CD4-positive, CD25-positive, alpha-beta regulatory T cell (primary cell): ENCODE results near the gene TNS1. TPM values are rescaled to one million over a fixed set of nuclear protein-coding genes. Genes with fewer than 3 reads are reported as not detected.

Experiments used
- ATAC-seq, 2 donors: fragments of 150-1000 bp; cut with Tn5 transposase; one replicate each; pipeline ENCODE4 v1.10.0; 2021; ENCODE audit warnings: low read depth in 2 of 2, moderate number of reproducible peaks in 2 of 2, moderate library complexity in 1 of 2
- DNase-seq, 3 donors: peaks; one replicate each; pipeline versions ENCODE4 v3.0.0 to v3.0.0-alpha.2; 2012 to 2022; ENCODE audit warnings: mixed read lengths in 1 of 3
- H3K27ac ChIP-seq: one replicate; pipeline ENCODE4 v1.7.0; 2013; ENCODE audit warnings: mild to moderate bottlenecking, low read length; ENCODE audit not compliant: insufficient read depth, poor library complexity, severe bottlenecking
- H3K27me3 ChIP-seq: one replicate; pipeline ENCODE4 v1.7.0; 2013; ENCODE audit warnings: low read length; ENCODE audit not compliant: control insufficient read depth, insufficient read depth
- H3K36me3 ChIP-seq: one replicate; pipeline ENCODE4 v1.7.0; 2013; ENCODE audit warnings: mild to moderate bottlenecking, low read length, moderate library complexity; ENCODE audit not compliant: control insufficient read depth, insufficient read depth
- H3K4me1 ChIP-seq: 2 replicates; pipeline ENCODE4 v1.7.0; 2013; ENCODE audit warnings: mild to moderate bottlenecking, low read length; ENCODE audit not compliant: insufficient read depth, control insufficient read depth, poor library complexity, severe bottlenecking
- H3K4me3 ChIP-seq: one replicate; pipeline ENCODE4 v1.7.0; 2013; ENCODE audit warnings: low read depth, mild to moderate bottlenecking, low read length, moderate library complexity
- H3K9me3 ChIP-seq, 2 experiments: 1 replicate in 1 of 2; 2 replicates in 1 of 2; pipeline ENCODE4 v1.7.0; 2013; ENCODE audit warnings: low read length in 2 of 2, mild to moderate bottlenecking in 1 of 2, moderate library complexity in 1 of 2; ENCODE audit not compliant: control insufficient read depth in 2 of 2
- H3K27ac Mint-ChIP-seq, 3 donors: one replicate each; pipeline ENCODE4 v1.8.0; 2020 to 2022; ENCODE audit warnings: mild to moderate bottlenecking in 3 of 3, mixed read lengths in 3 of 3, moderate library complexity in 2 of 3
- H3K27me3 Mint-ChIP-seq: one replicate; pipeline ENCODE4 v1.8.0; 2022; ENCODE audit warnings: mild to moderate bottlenecking, mixed read lengths
- H3K36me3 Mint-ChIP-seq: one replicate; pipeline ENCODE4 v1.8.0; 2020; ENCODE audit warnings: mixed read lengths
- H3K4me1 Mint-ChIP-seq, 4 donors: one replicate each; pipeline ENCODE4 v1.8.0; 2020 to 2022; ENCODE audit warnings: mixed read lengths in 4 of 4, mild to moderate bottlenecking in 1 of 4
- H3K4me3 Mint-ChIP-seq, 4 donors: one replicate each; pipeline ENCODE4 v1.8.0; 2020 to 2022; ENCODE audit warnings: mild to moderate bottlenecking in 4 of 4, mixed read lengths in 4 of 4, moderate library complexity in 3 of 4
- H3K9me3 Mint-ChIP-seq, 7 donors: one replicate each; pipeline ENCODE4 v1.8.0; 2020 to 2022; ENCODE audit warnings: mixed read lengths in 7 of 7, mild to moderate bottlenecking in 3 of 7, moderate library complexity in 2 of 7
- polyA plus RNA-seq, 4 donors: library from polyadenylated mRNA; unstranded; fragments of 300-500 nt; fragmentation: Illumina TruSeq; gene quantifications; one replicate each; pipeline ENCODE4 v1.2.3, GENCODE V29; 2021
- total RNA-seq: library from RNA; stranded (reverse); gene quantifications from one replicate; pipeline ENCODE4 v1.2.3, GENCODE V29; 2022

TNS1 gene
- total and polyA plus RNA-seq, 5 donors from 2014 or later: 0.49 TPM; not detected in 4

- no peaks in the 10 kb centered on the region for H3K27me3 Mint-ChIP-seq
- no peaks in the 10 kb centered on the region for H3K36me3 ChIP-seq
- ATAC-seq: no peak
Observed at GRCh38 chr2:217920879-217921603, 81.8 kb downstream of the TNS1 start.

GRCh38 chr2:217919781-217920351, 82.9 kb downstream of the TNS1 start:
- ATAC-seq (no peak), DNase-seq (no peak)
- no peaks in the 10 kb centered on the region for H3K9me3 Mint-ChIP-seq
- Histone ChIP-seq H3K4me1 (no peaks in the 10 kb centered on the region), H3K9me3 (no peaks in the 10 kb centered on the region), H3K36me3 (no peaks in the 10 kb centered on the region), H3K27me3 (no peaks in the 10 kb centered on the region), H3K27ac (no peak overlapping the region), H3K4me3 (no peak overlapping the region)
- no peaks in the 10 kb centered on the region for H3K36me3 Mint-ChIP-seq
- H3K4me1 Mint-ChIP-seq: peaks cover 0 to 2% (median 0%) of the 10 kb centered on the region in 4 donors
- H3K27ac Mint-ChIP-seq: no peak overlapping the region
- H3K27me3 Mint-ChIP-seq: no peaks in the 10 kb centered on the region
- no peak overlapping the region for H3K4me3 Mint-ChIP-seq

More at GRCh38 chr2:217920879-217921603, 81.8 kb downstream of the TNS1 start:
- no peaks in the 10 kb centered on the region for H3K27me3 ChIP-seq
- H3K4me3 ChIP-seq: no peak overlapping the region
- DNase-seq: no peak
- no peak overlapping the region for H3K27ac ChIP-seq
- H3K4me1 Mint-ChIP-seq: peaks cover 0 to 2% (median 0%) of the 10 kb centered on the region in 4 donors
- no peak overlapping the region for H3K27ac Mint-ChIP-seq
- H3K9me3 Mint-ChIP-seq: no peaks in the 10 kb centered on the region
- H3K4me1 ChIP-seq: no peaks in the 10 kb centered on the region
- H3K36me3 Mint-ChIP-seq: no peaks in the 10 kb centered on the region
- no peaks in the 10 kb centered on the region for H3K9me3 ChIP-seq
- H3K4me3 Mint-ChIP-seq: no peak overlapping the region

DNA sequence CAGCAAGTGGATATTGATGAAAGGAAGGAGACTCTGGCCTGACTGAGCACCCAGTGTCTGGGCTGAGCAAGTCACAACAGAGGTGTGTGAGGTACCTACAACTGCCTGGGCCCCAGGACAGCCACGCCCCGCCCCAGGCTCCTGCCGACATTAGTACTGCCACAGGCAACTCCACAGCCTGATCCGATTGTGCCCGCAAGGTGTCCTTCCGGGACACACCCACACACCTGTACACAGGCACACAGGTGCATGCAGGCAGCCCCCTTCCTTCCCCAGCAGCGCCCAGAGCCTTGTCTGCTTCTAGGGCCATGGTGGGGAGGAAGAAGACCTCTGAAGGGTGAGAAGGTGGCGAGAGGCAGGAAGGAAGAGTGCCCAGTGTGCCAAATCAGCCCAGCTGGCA, 83.6 kb downstream of the TNS1 start:
- H3K4me3 Mint-ChIP-seq: no peak overlapping the region
- H3K36me3 Mint-ChIP-seq: no peaks in the 10 kb centered on the region
- DNase-seq: no peak
- H3K27me3 Mint-ChIP-seq: no peaks in the 10 kb centered on the region
- no peaks in the 10 kb centered on the region for H3K27me3 ChIP-seq
- no peaks in the 10 kb centered on the region for H3K4me1 ChIP-seq
- no peak overlapping the region for H3K27ac Mint-ChIP-seq
- no peaks in the 10 kb centered on the region for H3K36me3 ChIP-seq
- no peaks in the 10 kb centered on the region for H3K9me3 Mint-ChIP-seq
- H3K27ac ChIP-seq: no peak overlapping the region
- H3K9me3 ChIP-seq: no peaks in the 10 kb centered on the region
- ATAC-seq: no peak
- peaks cover 0 to 2% (median 0%) of the 10 kb centered on the region in 4 donors for H3K4me1 Mint-ChIP-seq
- no peak overlapping the region for H3K4me3 ChIP-seq

DNA sequence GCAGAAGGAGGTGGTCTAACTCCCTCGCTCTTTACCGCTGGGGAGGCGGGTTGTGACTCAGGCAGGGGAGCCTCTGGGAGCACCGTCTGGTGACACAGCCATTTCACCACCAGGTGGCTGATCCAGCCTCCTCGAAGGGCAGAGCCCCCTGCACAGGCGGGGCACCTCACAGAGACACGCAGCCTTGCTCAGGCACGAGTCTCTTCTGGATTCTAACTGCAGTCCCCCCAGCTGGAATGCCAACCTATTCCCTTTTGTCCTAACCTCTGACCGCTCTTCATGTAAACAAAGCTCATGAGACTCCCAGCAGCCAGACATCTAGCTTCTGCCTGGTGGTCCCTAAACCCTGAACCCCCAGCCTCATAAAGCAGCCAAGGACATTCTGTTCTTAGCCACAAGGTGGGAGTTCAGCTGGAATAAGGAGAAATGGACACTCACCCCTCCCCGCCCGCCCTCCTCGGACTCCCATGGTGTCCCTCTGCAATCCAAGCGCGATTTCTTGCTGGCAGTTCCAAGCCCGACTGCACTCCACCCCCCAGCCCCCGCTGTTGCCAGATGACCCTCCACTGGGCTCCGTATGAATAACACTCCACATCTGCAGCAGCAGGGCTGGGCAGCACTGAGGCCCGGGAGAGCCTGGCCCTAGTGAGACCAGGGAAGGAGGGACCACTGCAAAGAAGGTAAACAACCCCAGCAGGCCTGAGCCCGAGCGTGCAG, 84.3 kb downstream of the TNS1 start:
- H3K4me3 ChIP-seq: no peak overlapping the region
- H3K27me3 ChIP-seq: no peaks in the 10 kb centered on the region
- H3K9me3 ChIP-seq: no peaks in the 10 kb centered on the region
- no peaks in the 10 kb centered on the region for H3K36me3 ChIP-seq
- H3K4me3 Mint-ChIP-seq: no peak overlapping the region
- H3K4me1 ChIP-seq: no peaks in the 10 kb centered on the region
- H3K9me3 Mint-ChIP-seq: no peaks in the 10 kb centered on the region
- peak in 1 of 2 donors; percentile 12 for ATAC-seq
- no peak for DNase-seq
- no peaks in the 10 kb centered on the region for H3K4me1 Mint-ChIP-seq
- H3K27ac ChIP-seq: no peak overlapping the region
- H3K36me3 Mint-ChIP-seq: no peaks in the 10 kb centered on the region
- H3K27ac Mint-ChIP-seq: no peak overlapping the region
- H3K27me3 Mint-ChIP-seq: no peaks in the 10 kb centered on the region

- Histone ChIP-seq H3K27ac (no peak overlapping the region), H3K4me3 (no peak overlapping the region), H3K4me1 (no peaks in the 10 kb centered on the region), H3K36me3 (no peaks in the 10 kb centered on the region), H3K9me3 (no peaks in the 10 kb centered on the region), H3K27me3 (no peaks in the 10 kb centered on the region)
- no peak for ATAC-seq
- Mint-ChIP-seq H3K4me1 (no peaks in the 10 kb centered on the region), H3K27ac (no peak overlapping the region), H3K4me3 (no peak overlapping the region), H3K27me3 (no peaks in the 10 kb centered on the region), H3K36me3 (no peaks in the 10 kb centered on the region), H3K9me3 (no peaks in the 10 kb centered on the region)
- no peak for DNase-seq
Observed at GRCh38 chr2:217916504-217917254, 86.1 kb downstream of the TNS1 start.

GRCh38 chr2:217915706-217916105, 87.1 kb downstream of the TNS1 start:
- DNase-seq (no peak), ATAC-seq (no peak)
- H3K27me3 Mint-ChIP-seq: no peaks in the 10 kb centered on the region
- no peaks in the 10 kb centered on the region for H3K36me3 ChIP-seq
- no peak overlapping the region for H3K27ac Mint-ChIP-seq
- H3K36me3 Mint-ChIP-seq: no peaks in the 10 kb centered on the region
- no peak overlapping the region for H3K27ac ChIP-seq
- no peak overlapping the region for H3K4me3 ChIP-seq
- H3K9me3 ChIP-seq: no peaks in the 10 kb centered on the region
- H3K4me3 Mint-ChIP-seq: no peak overlapping the region
- H3K4me1 ChIP-seq: no peaks in the 10 kb centered on the region
- no peaks in the 10 kb centered on the region for H3K9me3 Mint-ChIP-seq
- no peaks in the 10 kb centered on the region for H3K27me3 ChIP-seq
- no peaks in the 10 kb centered on the region for H3K4me1 Mint-ChIP-seq

DNA sequence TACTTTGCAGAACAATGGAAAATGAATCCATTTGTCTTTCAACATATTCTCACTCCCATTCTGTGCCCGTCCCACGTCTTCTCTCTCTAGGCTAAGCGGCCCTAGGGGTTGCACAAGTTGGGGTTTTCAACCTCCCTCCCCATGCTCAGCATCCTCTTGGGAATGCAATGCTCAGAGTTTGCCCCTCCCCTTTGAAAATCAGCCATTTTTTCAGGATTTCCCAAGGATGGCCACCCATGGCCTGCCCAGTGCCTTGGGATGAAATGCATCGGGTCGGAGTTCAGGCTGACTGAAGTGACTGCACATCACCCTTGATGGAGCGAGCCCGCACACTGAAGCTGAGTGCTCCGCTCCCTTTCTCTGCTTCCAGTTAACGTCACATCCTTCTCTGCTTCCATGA, 87.9 kb downstream of the TNS1 start:
- Histone ChIP-seq H3K4me3 (no peak overlapping the region), H3K27me3 (no peaks in the 10 kb centered on the region), H3K27ac (no peak overlapping the region), H3K9me3 (no peaks in the 10 kb centered on the region), H3K36me3 (no peaks in the 10 kb centered on the region), H3K4me1 (no peaks in the 10 kb centered on the region)
- H3K4me3 Mint-ChIP-seq: no peak overlapping the region
- ATAC-seq (no peak), DNase-seq (no peak)
- H3K4me1 Mint-ChIP-seq: no peaks in the 10 kb centered on the region
- H3K27me3 Mint-ChIP-seq: no peaks in the 10 kb centered on the region
- H3K27ac Mint-ChIP-seq: peak overlapping the region in 1 of 3 donors; percentile 48
- H3K9me3 Mint-ChIP-seq: no peaks in the 10 kb centered on the region
- no peaks in the 10 kb centered on the region for H3K36me3 Mint-ChIP-seq
